NCI-H1048 (cell line): Measurements from ENCODE around the gene WDR1.

Experiments used
- DNase-seq: peaks from one replicate; lab custom pipeline; 2025; lab: John Stamatoyannopoulos, UW

WDR1 gene

DNA sequence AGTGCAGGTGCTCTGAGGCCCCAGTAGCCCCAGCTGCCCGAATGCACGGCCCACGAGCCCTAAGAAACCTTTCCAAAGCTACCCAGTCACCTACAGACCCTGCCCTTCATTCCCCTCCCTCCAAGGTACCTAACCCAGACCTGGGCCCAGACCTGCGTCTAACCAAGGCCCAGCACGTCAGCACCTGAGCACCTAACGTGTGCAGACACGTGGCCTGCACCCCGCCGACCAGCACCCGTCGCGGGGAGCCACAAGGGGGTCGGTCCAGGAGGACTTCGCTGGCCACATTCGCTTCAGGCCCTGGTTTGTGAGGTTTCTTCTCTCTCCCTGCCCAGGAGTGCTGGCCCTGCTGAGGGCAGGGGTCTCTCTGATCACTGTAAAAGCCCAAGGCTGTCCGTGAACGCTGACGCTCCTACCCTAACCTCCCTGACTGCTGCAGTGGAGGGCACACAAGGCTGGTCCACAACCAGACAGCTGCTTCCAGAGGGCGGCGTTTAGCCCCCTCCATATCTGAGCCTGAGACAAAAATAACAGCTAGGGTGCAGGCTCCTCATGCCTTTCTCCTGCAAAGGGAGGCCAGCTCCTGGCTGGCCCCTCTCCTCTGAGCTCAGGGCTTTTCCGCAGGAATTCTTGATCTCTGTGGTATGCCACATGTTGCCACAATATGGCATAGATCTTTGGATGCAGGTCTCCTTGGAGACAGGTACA is 31.8 kb downstream of the WDR1 start:
- DNase-seq, result no peak

DNA sequence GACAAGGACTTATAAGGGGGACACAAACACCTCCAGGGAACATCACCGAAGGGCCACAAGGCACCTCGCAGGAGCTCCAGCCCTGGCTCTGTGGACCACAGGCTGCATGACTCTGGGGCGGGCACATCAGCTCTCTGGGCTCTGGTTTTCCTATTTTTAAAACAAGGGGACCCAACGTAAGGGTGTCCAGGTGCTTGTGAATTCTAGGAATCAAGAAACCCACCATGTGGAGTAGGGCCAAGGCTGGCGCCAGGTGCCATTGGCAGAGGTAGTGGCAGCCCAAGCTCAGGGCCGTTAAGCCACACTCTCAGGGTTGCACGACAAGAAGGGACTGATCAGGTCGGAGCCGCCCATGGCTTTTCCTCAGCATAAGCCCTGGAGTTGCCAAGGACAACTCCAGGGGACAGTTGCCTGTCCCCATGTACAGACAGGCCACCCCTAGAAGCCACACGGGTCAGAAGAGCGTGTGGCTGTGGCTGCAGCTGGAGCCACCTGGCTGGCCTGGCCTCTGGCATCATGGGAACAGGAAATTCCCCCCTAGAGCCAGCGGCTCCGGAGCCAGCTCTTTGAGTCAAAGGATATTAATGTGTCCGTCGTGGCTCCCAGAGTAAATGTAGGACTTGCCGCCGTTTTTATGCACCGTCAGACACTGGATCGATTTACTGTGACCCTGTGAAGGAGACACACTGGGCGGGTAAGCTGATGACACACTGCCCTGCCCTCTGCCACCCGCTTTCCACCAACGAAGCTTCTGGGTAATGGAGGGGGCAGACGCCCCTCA is 32.5 kb downstream of the WDR1 start:
- DNase-seq, result no peak

- DNase-seq, result no peak
Observed at GRCh38 chr4:10083331-10083771, 33.2 kb downstream of the WDR1 start.

- no peak for DNase-seq
Observed at GRCh38 chr4:10082459-10083272, 33.9 kb downstream of the WDR1 start.

DNA sequence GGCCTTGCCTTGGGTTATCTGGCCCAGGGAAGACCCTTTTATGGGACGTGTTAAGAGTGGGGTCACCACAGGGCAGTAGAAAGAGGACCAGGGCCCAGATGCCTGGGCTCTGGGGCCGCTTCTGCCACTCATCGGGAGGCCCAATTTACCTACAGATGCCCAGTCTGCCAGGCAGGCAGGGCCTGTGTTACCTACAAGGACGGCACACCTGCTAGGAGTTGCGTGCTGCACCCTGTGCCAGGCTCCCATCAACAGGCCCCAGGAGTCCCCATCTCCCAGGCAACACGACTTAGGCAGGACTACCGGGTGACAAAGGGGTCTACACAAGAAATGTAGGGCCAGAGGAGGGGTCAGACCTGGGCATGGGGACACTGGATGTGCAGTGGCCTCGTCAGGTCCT is 34.6 kb downstream of the WDR1 start:
- no peak for DNase-seq

DNA sequence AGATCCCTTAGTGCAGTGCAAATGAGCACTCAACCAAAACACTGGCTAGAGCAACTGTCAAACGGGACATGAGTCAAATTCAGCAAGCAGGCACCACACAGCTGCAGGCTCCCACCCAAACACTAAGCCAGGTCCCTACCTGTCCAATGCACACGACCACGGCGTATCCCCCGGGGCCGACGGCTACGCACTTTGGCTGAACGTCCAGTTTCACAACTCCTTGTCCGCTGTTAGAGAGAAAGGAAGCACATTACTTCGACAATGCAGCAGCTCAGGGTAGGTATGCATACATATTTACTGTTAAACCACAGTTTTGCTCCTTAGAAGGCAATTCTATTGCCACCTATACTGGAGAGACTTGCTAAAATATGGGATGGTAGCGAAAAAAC is 35.4 kb downstream of the WDR1 start:
- DNase-seq, result no peak

- DNase-seq, result no peak
Observed at GRCh38 chr4:10080589-10081217, 35.9 kb downstream of the WDR1 start.

GRCh38 chr4:10079912-10080588 is 36.5 kb downstream of the WDR1 start:
- no peak for DNase-seq

GRCh38 chr4:10079256-10079655 is 37.3 kb downstream of the WDR1 start:
- DNase-seq, result no peak

GRCh38 chr4:10078481-10079233 is 37.9 kb downstream of the WDR1 start:
- DNase-seq, result no peak

DNA sequence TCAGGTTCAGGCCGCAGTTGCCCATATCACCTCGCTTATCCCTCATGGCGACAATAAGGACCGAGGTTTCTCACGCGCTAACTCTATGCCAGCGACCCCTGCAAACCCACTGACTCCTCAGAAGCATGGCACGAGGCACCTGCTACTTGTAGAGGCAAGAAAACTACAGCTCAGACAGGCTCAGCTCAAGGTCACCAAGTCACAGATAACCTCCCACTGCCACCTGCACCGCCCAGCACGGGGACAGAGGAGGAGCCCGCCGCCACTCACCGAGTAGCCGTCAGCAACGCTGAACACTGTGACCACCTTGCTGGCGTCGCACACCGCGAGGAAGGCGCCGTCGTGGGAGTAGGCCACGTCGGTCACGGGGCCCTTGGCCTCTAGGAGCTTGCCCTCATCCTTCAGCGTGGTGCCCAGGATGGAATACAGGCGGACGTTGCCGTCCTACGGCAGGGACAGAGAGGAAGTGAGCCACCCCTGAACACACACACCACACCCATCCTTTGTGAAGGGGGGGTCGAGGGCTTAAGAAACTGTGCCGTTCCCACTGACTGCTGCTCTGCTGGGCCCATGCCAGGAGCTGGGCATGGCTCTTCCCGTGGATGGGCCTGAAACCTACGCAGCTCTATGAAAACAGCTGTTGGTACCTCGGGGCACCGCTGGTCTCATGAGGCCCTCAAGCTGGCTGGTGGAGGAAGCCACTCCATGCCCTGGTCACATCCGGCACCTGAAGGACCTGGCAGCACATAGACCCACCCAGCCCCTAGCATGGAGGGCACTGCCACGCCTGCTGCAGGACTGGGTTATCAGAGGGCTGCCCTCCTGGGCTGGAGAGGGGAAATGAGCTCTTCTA is 38.9 kb downstream of the WDR1 start:
- DNase-seq, result no peak

GRCh38 chr4:10077076-10077475 is 39.5 kb downstream of the WDR1 start:
- no peak for DNase-seq

DNA sequence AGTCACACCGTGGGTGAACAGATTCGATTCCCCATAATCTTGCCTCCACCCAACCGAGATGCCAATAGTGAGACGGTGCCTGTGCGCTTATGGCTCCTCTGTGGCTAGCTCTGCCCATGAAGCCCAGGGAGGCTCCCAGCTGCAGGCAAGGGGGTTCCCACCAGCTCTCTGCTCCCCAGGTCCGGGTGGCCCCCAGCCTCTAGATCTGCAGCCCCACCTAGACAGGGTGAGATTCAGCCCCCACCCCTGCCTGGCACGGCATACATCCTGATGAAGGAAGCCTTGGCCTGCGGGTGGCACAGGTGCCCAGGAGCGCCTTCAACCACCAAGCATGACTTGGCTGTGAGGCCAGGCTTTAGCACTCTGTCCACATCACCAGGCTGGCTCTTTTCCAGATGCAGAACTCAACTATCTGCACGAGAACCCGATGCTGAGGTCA is 40.6 kb downstream of the WDR1 start:
- DNase-seq, result no peak

DNA sequence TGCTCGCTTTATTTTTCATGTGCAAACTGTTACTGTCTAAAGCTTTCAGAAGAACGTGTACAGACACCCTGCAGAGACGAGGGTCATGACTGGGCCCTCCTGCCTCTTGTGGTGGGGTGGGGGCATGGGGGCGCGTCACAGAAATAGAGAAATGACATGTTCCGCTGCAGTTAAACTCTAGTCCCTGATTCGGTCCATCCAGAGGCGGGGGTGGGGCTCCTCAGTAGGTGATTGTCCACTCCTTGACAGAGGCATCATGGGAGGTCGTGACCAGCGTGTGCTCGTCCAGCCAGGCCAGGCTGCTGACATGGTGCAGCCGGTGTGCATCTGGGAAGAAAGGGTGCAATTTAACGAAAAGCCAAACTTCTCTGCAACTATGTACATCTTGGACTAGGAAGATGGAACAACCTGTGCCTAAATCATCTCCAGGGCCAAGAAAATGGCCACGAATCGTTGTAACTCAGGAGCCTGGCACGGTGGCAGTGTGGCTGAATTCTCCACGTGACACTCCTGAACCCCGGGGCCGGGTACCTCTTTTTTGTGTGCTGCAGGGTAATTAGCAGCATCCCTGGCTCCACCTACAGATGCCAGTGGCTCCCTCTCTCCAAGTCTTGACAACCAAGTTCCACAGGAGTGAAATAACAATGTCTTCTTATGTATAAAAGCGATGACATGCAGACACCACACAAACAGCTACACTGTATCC is 41.3 kb downstream of the WDR1 start:
- DNase-seq, result no peak

GRCh38 chr4:10074767-10075105 is 41.9 kb downstream of the WDR1 start:
- DNase-seq, result no peak

- no peak for DNase-seq
Observed at GRCh38 chr4:10074076-10074766, 42.4 kb downstream of the WDR1 start.

GRCh38 chr4:10072420-10073017 is 44.1 kb downstream of the WDR1 start:
- no peak for DNase-seq

DNA sequence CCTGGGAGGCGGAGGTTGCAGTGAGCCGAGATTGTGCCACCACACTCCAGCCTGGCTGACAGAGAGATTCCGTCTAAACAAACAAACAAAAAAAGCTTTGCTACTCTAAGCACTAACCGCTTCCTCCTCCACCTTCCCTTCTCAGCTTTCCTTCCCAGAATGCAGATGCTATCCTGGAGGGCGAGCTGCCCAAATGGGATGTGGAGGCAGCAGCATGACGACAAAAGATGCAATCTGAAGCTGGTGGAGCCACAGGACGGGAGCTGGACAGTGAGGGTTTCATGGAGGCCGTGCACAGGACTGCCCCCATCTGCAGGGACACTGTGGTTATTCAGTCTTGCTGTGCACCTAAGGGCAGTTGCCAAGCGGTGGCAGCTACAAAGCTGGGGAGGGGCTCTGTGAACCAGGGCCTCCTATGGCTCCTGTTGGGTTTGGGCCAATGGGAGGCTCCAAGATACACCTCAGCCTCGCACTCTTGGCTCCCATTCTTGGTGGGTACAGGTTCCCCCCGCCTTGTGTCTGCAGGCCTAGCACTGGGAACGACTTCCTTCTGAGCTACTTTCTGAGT is 47.4 kb downstream of the WDR1 start:
- DNase-seq, result no peak
